DMS79 (cell line): ENCODE data around the gene DDO.

Source experiments
- DNase-seq: peaks from one replicate; lab custom pipeline; 2025; lab: John Stamatoyannopoulos, UW

The DDO gene

GRCh38 chr6:110342759-110343158 is 72.6 kb downstream of the DDO start:
- DNase-seq: no peak
